Measurements from ENCODE around the gene MUCL3.

GRCh38 chr6:30914854-30915590 is 25.8 kb upstream of the MUCL3 start:
- TF ChIP-seq, protein P1, sequence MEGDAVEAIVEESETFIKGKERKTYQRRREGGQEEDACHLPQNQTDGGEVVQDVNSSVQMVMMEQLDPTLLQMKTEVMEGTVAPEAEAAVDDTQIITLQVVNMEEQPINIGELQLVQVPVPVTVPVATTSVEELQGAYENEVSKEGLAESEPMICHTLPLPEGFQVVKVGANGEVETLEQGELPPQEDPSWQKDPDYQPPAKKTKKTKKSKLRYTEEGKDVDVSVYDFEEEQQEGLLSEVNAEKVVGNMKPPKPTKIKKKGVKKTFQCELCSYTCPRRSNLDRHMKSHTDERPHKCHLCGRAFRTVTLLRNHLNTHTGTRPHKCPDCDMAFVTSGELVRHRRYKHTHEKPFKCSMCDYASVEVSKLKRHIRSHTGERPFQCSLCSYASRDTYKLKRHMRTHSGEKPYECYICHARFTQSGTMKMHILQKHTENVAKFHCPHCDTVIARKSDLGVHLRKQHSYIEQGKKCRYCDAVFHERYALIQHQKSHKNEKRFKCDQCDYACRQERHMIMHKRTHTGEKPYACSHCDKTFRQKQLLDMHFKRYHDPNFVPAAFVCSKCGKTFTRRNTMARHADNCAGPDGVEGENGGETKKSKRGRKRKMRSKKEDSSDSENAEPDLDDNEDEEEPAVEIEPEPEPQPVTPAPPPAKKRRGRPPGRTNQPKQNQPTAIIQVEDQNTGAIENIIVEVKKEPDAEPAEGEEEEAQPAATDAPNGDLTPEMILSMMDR (IDR thresholded peaks at IDR 0.05): no peak
- no peak for TF ChIP-seq POLR2A (IDR thresholded peaks at IDR 0.05)

All from lower leg skin (tissue), 3 donors.